ENCODE results near the gene RNF130.
"Not testable (repeated sequence)": the region's sequence is repeated elsewhere in the genome, so short reads cannot be mapped to it uniquely, and the experiment has no call there.

RNF130 gene

GRCh38 chr5:179964015-179964414, 107.5 kb downstream of the RNF130 start:
- no peak for DNase-seq

- no peak for DNase-seq
These were observed 108.2 kb downstream of the RNF130 start for GRCh38 chr5:179963375-179963774.

- DNase-seq: no peak
These were observed 111.2 kb downstream of the RNF130 start for GRCh38 chr5:179960204-179960831.

GRCh38 chr5:179959641-179960040, 111.9 kb downstream of the RNF130 start:
- no peak for DNase-seq

GRCh38 chr5:179959118-179959517, 112.4 kb downstream of the RNF130 start:
- DNase-seq: not testable (repeated sequence)

GRCh38 chr5:179955630-179956029, 115.9 kb downstream of the RNF130 start:
- DNase-seq: no peak

- no peak for DNase-seq
These were observed 116.5 kb downstream of the RNF130 start for GRCh38 chr5:179955062-179955461.

- no peak for DNase-seq
These were observed 117.1 kb downstream of the RNF130 start for GRCh38 chr5:179954434-179954833.

GRCh38 chr5:179953987-179954386, 117.6 kb downstream of the RNF130 start:
- no peak for DNase-seq

- no peak for DNase-seq
These were observed 134.4 kb downstream of the RNF130 start for GRCh38 chr5:179936976-179937681.

GRCh38 chr5:179930788-179931473, 140.6 kb downstream of the RNF130 start:
- no peak for DNase-seq

GRCh38 chr5:179927824-179928223, 143.7 kb downstream of the RNF130 start:
- DNase-seq: no peak

GRCh38 chr5:179926657-179927056, 144.9 kb downstream of the RNF130 start:
- no peak for DNase-seq

- DNase-seq: no peak
These were observed 148.1 kb downstream of the RNF130 start for GRCh38 chr5:179923436-179923835.

GRCh38 chr5:179920175-179920574, 151.4 kb downstream of the RNF130 start:
- no peak for DNase-seq

GRCh38 chr5:179919487-179920060, 152.0 kb downstream of the RNF130 start:
- DNase-seq: no peak

- no peak for DNase-seq
These were observed 152.6 kb downstream of the RNF130 start for GRCh38 chr5:179918742-179919486.

- no peak for DNase-seq
These were observed 155.0 kb downstream of the RNF130 start for GRCh38 chr5:179916523-179916922.

- no peak for DNase-seq
These were observed 156.1 kb downstream of the RNF130 start for GRCh38 chr5:179915406-179915935.

GRCh38 chr5:179914032-179914755, 157.4 kb downstream of the RNF130 start:
- no peak for DNase-seq

- no peak for DNase-seq
These were observed 158.1 kb downstream of the RNF130 start for GRCh38 chr5:179913461-179913860.

- DNase-seq: no peak
These were observed 158.6 kb downstream of the RNF130 start for GRCh38 chr5:179912951-179913350.
